NOMO-1 treated with DMSO at 0.1 percent for 48 hours (cell line): ENCODE results near the gene GRID2.

Experiments
- DNase-seq: peaks from one replicate; lab custom pipeline; 2025; ENCODE audit not compliant: unreplicated experiment; lab: John Stamatoyannopoulos, UW

GRID2 gene

GRCh38 chr4:93063325-93063724 is 759.6 kb downstream of the GRID2 start:
- DNase-seq: no peak

- DNase-seq: no peak
Measured at GRCh38 chr4:93065790-93066189, 762.0 kb downstream of the GRID2 start.

GRCh38 chr4:93066749-93067148 is 763.0 kb downstream of the GRID2 start:
- DNase-seq: no peak

- no peak for DNase-seq
Measured at GRCh38 chr4:93072292-93072691, 768.5 kb downstream of the GRID2 start.

- DNase-seq: no peak
Measured at GRCh38 chr4:93080316-93080715, 776.5 kb downstream of the GRID2 start.

- no peak for DNase-seq
Measured at GRCh38 chr4:93084599-93085305, 781.0 kb downstream of the GRID2 start.

GRCh38 chr4:93086356-93086755 is 782.6 kb downstream of the GRID2 start:
- no peak for DNase-seq

- DNase-seq: no peak
Measured at GRCh38 chr4:93092765-93093164, 789.0 kb downstream of the GRID2 start.

GRCh38 chr4:93103042-93103441 is 799.3 kb downstream of the GRID2 start:
- no peak for DNase-seq

- DNase-seq: no peak
Measured at GRCh38 chr4:93116624-93117023, 812.9 kb downstream of the GRID2 start.

GRCh38 chr4:93127489-93127888 is 823.7 kb downstream of the GRID2 start:
- no peak for DNase-seq

GRCh38 chr4:93132631-93133030 is 828.9 kb downstream of the GRID2 start:
- no peak for DNase-seq

- no peak for DNase-seq
Measured at GRCh38 chr4:93139118-93139517, 835.4 kb downstream of the GRID2 start.

- DNase-seq: no peak
Measured at GRCh38 chr4:93143902-93144301, 840.1 kb downstream of the GRID2 start.

GRCh38 chr4:93144644-93145043 is 840.9 kb downstream of the GRID2 start:
- DNase-seq: no peak

- no peak for DNase-seq
Measured at GRCh38 chr4:93147524-93148212, 843.9 kb downstream of the GRID2 start.

GRCh38 chr4:93152491-93152890 is 848.7 kb downstream of the GRID2 start:
- no peak for DNase-seq

- no peak for DNase-seq
Measured at GRCh38 chr4:93157986-93158385, 854.2 kb downstream of the GRID2 start.

- no peak for DNase-seq
Measured at GRCh38 chr4:93168053-93168452, 864.3 kb downstream of the GRID2 start.

- DNase-seq: no peak
Measured at GRCh38 chr4:93169966-93170365, 866.2 kb downstream of the GRID2 start.

GRCh38 chr4:93174598-93174997 is 870.8 kb downstream of the GRID2 start:
- no peak for DNase-seq

- no peak for DNase-seq
Measured at GRCh38 chr4:93178279-93178678, 874.5 kb downstream of the GRID2 start.

- DNase-seq: no peak
Measured at GRCh38 chr4:93179044-93179443, 875.3 kb downstream of the GRID2 start.
